Measurements from ENCODE around the gene PCDH10.

PCDH10 gene

DNA sequence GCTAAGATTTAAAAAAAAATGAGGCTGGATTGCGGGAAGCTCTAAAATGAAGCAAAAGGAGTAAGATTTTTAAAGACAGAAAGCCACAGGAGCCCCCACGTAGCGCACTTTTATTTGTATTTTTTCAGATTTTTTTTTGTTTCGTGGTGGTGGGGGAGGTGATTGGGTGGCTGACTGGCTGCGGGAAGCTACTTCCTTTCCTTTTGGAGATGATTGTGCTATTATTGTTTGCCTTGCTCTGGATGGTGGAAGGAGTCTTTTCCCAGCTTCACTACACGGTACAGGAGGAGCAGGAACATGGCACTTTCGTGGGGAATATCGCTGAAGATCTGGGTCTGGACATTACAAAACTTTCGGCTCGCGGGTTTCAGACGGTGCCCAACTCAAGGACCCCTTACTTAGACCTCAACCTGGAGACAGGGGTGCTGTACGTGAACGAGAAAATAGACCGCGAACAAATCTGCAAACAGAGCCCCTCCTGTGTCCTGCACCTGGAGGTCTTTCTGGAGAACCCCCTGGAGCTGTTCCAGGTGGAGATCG is 908 bp downstream of the PCDH10 start:
- no peak for DNase-seq (ENCODE audit: low spot score)

DNA sequence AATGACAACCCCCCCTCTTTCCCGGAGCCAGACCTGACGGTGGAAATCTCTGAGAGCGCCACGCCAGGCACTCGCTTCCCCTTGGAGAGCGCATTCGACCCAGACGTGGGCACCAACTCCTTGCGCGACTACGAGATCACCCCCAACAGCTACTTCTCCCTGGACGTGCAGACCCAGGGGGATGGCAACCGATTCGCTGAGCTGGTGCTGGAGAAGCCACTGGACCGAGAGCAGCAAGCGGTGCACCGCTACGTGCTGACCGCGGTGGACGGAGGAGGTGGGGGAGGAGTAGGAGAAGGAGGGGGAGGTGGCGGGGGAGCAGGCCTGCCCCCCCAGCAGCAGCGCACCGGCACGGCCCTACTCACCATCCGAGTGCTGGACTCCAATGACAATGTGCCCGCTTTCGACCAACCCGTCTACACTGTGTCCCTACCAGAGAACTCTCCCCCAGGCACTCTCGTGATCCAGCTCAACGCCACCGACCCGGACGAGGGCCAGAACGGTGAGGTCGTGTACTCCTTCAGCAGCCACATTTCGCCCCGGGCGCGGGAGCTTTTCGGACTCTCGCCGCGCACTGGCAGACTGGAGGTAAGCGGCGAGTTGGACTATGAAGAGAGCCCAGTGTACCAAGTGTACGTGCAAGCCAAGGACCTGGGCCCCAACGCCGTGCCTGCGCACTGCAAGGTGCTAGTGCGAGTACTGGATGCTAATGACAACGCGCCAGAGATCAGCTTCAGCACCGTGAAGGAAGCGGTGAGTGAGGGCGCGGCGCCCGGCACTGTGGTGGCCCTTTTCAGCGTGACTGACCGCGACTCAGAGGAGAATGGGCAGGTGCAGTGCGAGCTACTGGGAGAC is 1.6 kb downstream of the PCDH10 start:
- DNase-seq (ENCODE audit: low spot score) = no peak

GRCh38 chr4:133151341-133151690 is 2.2 kb downstream of the PCDH10 start:
- no peak for DNase-seq (ENCODE audit: low spot score)

DNA sequence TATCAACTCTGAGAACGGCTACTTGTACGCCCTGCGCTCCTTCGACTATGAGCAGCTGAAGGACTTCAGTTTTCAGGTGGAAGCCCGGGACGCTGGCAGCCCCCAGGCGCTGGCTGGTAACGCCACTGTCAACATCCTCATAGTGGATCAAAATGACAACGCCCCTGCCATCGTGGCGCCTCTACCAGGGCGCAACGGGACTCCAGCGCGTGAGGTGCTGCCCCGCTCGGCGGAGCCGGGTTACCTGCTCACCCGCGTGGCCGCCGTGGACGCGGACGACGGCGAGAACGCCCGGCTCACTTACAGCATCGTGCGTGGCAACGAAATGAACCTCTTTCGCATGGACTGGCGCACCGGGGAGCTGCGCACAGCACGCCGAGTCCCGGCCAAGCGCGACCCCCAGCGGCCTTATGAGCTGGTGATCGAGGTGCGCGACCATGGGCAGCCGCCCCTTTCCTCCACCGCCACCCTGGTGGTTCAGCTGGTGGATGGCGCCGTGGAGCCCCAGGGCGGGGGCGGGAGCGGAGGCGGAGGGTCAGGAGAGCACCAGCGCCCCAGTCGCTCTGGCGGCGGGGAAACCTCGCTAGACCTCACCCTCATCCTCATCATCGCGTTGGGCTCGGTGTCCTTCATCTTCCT is 2.7 kb downstream of the PCDH10 start:
- DNase-seq (ENCODE audit: low spot score) = no peak

DNA sequence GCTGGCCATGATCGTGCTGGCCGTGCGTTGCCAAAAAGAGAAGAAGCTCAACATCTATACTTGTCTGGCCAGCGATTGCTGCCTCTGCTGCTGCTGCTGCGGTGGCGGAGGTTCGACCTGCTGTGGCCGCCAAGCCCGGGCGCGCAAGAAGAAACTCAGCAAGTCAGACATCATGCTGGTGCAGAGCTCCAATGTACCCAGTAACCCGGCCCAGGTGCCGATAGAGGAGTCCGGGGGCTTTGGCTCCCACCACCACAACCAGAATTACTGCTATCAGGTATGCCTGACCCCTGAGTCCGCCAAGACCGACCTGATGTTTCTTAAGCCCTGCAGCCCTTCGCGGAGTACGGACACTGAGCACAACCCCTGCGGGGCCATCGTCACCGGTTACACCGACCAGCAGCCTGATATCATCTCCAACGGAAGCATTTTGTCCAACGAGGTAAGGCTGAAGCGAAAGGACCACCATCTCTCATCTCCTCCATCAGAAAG is 3.3 kb downstream of the PCDH10 start:
- DNase-seq (ENCODE audit: low spot score) = no peak

- DNase-seq (ENCODE audit: low spot score) = no peak
Observed at GRCh38 chr4:133152831-133153481, 3.9 kb downstream of the PCDH10 start.

DNA sequence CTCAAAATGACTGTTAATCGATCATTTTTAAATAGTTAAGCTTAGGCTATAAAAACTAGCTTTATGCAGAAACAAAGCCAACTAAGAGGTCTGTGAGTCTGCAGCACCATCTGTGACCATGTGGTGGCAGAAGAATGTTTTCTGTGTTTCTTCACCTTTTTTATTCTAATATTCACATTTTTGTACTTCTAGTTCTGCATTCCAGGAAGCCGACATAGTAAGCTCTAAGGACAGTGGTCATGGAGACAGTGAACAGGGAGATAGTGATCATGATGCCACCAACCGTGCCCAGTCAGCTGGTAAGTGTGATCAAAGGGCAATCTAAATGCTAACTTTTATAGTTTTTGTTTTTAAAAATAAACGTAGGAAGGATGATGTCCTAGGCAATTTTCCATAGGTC is 5.6 kb downstream of the PCDH10 start:
- no peak for DNase-seq (ENCODE audit: low spot score)

DNA sequence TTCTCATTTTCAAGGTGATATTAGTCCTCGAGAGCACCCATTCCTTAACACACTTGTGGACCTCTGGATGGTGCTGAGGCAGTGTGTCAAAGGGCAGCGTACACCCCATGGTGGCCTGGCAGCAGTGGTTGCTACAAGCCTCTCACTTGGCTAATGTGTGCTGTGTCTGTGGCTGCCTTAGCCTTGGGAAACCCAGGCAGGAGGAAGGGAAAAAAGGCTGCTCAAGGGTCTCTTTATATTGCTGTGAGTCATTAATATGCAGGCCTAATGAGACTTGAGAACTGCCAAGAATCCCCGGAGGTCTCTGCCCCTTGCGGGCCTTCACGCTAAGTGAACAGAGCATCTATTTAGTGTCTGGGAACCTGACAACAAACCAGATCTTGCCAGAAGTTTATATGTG is 7.0 kb downstream of the PCDH10 start:
- DNase-seq (ENCODE audit: low spot score) = no peak

DNA sequence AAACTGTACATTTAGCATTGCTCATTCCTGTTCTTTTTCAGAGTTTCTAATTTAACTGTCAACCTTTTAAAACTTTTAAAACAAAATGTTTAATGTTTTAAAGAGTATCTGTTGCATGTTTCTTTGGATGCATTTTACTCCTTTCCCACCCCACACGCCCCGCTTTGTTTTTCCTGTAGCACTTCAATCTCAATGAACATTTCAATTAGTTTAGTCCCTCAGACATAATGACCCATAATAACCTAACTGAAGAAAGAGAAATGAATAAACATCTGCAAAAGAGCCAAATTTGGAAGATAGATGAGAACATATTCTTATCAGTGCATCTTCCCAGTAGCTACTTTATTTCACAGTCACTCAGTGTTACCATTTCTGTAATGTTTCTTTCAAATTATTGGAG is 7.5 kb downstream of the PCDH10 start:
- no peak for DNase-seq (ENCODE audit: low spot score)

- no peak for DNase-seq (ENCODE audit: low spot score)
Observed at GRCh38 chr4:133157460-133158160, 8.5 kb downstream of the PCDH10 start.

- DNase-seq (ENCODE audit: low spot score) = no peak
Observed at GRCh38 chr4:133160853-133161252, 11.8 kb downstream of the PCDH10 start.

- DNase-seq (ENCODE audit: low spot score) = no peak
Observed at GRCh38 chr4:133161570-133162295, 12.6 kb downstream of the PCDH10 start.

GRCh38 chr4:133162941-133163340 is 13.8 kb downstream of the PCDH10 start:
- DNase-seq (ENCODE audit: low spot score) = no peak

DNA sequence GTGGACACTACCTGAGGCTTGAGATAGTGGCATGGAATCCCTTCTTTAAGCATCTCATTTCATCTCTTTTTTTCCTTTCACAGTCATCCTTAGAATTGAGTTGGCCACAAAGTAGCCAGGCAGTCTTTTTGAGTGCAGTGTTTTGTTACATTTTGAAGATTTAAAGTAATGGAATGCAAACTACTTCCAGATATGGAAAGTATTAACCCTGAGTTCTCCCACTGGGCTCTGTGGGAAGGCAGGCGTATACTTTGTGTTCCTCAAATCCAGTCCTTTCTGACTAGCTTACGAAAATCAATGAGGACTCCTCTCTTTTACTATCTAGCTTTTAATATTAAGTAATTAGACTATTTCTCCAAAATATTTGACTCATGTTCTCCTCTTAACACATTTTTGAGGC is 29.9 kb downstream of the PCDH10 start:
- DNase-seq (ENCODE audit: low spot score) = no peak

GRCh38 chr4:133186210-133186609 is 37.1 kb downstream of the PCDH10 start:
- no peak for DNase-seq (ENCODE audit: low spot score)

DNA sequence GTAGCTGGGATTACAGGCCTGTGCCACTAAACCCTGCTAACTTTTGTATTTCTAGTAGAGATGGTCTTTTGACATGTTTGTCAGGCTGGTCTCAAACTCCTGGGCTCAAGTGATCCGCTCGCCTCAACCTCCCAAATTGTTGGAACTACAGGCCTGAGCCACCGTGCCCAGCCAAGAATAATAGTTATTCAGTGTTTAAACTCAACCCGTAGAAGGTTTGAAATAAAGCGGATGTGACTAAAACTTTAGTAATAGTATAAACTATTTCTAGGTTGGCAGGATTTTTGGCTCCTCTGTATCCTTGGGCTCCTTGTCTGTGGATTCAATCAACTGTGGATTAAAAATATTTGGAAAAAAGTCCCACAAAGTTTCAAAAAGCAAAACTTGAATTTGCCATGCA is 37.8 kb downstream of the PCDH10 start:
- no peak for DNase-seq (ENCODE audit: low spot score)

GRCh38 chr4:133188433-133189146 is 39.5 kb downstream of the PCDH10 start:
- no peak for DNase-seq (ENCODE audit: low spot score)

DNA sequence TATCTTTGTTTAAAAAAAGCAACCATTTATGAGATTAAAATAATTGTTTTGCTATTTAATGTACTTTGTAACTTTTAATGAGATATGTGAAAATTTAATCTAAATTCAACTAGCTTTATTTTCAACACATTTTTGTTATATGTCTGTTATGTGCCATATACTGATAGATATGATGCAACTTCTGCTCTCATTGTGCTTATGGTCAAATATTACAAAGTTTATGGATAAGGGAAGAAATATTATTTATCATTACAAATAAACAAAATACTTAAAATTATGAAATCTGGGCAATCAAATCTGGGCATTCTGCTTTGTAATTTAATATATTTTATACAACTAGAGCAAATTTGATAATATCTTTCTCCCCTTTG is 40.0 kb downstream of the PCDH10 start:
- no peak for DNase-seq (ENCODE audit: low spot score)

- DNase-seq (ENCODE audit: low spot score) = no peak
Observed at GRCh38 chr4:133190098-133190497, 41.0 kb downstream of the PCDH10 start.

GRCh38 chr4:133208694-133209285 is 59.7 kb downstream of the PCDH10 start:
- DNase-seq (ENCODE audit: low spot score) = no peak

DNA sequence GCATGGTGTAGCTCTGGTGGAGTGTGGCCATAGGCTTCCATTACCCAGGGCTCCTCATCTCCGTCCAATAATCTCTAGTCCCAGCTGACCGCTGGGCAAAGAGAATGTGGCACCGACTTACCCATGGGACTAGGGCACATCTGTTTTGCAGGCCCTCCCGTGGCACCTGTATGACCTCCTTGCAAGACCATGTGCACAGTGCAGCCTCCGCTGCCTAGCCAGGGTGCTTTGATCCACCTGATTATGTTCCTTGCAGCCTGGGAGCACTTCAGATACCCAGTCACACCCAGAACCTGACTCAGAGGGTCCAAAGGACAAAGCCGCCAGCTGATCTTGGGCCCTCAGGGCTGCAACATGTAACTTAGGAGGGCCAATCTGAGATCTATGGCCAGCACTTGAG is 84.8 kb downstream of the PCDH10 start:
- no peak for DNase-seq (ENCODE audit: low spot score)

All from CD4-positive, alpha-beta T cell treated with Interleukin-2 at 100 ng/mL for 4 hours (primary cell).